ENCODE results near the gene CAPN11. TPM values are rescaled to one million over a fixed set of nuclear protein-coding genes. Genes with fewer than 3 reads are reported as not detected.

CAPN11 gene
- total RNA-seq, 1 experiment from 2014 or later = not detected

DNA sequence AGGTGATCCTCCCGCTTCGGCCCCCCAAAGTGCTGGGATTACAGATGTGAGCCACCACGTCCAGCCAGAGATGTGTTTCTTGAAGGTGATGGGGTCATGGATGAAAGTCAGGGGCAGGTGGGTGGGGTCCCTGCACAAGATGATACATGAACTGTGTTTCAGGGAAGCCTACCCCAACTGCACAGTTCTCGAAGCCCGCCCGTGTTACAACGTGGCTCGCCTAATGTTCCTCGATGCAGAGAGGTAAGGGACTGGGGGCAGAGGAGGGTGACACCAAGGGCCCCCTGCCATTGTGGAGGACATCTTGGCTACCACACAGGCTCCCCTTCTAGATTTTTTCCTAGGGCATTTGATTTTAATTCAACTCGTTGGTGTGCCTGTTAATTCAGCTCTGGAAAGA, 11.9 kb upstream of the CAPN11 start:
- Histone ChIP-seq H3K9me2 (ENCODE audit: insufficient read depth) (no peaks in the 10 kb centered on the region), H3K36me3 (ENCODE audit: control insufficient read depth in 1 of 2, insufficient read depth in 2 of 2, low read length in 2 of 2) (peaks cover 20 to 22% of the 10 kb centered on the region in 2 experiments; a peak in 3 of 4 replicates), H3K9me3 (ENCODE audit: control insufficient read depth in 1 of 2, insufficient read depth in 1 of 2, low read depth in 1 of 2, low read length in 2 of 2) (no peaks in the 10 kb centered on the region), H3K4me3 (replicated peaks in 1 of 2; ENCODE audit: low read depth in 1 of 2, low read length in 2 of 2) (no peak overlapping the region), H4K20me1 (ENCODE audit: insufficient read depth) (no peaks in the 10 kb centered on the region), H3K4me2 (ENCODE audit: low read length) (no peak overlapping the region), H3K9ac (ENCODE audit: low read length) (no peak overlapping the region), H3K79me2 (ENCODE audit: insufficient read depth, low read length) (no peaks in the 10 kb centered on the region), H3K27ac (ENCODE audit: low read depth, low read length) (no peak overlapping the region), H3K27me3 (ENCODE audit: insufficient read depth, low read length) (no peaks in the 10 kb centered on the region), H3K4me1 (ENCODE audit: control insufficient read depth in 1 of 2, insufficient read depth in 2 of 2, low read length in 2 of 2) (peaks cover 0 to 4% of the 10 kb centered on the region in 2 experiments; a peak in 1 of 4 replicates), H2AFZ (ENCODE audit: low read depth, low read length, poor library complexity, severe bottlenecking) (no peak overlapping the region)
- RAD21 ChIA-PET (ENCODE audit: low non-redundant PET in 1 of 2, low total read pairs in 2 of 2, uncharacterized antibody in 2 of 2, unreplicated experiment in 2 of 2) = no interaction called here
- POLR2A ChIA-PET = no interaction called here
- no TSS peak for BruUV-seq (replicated peaks)
- ATAC-seq (no peak), DNase-seq (ENCODE audit: low read depth, low spot score) (no peak)
- TF ChIP-seq REST (IDR thresholded peaks at IDR 0.05; ENCODE audit: low read depth) (no peak), EGR1 (IDR thresholded peaks at IDR 0.05; ENCODE audit: low read depth) (no peak), SRF (IDR thresholded peaks at IDR 0.05; ENCODE audit: low read depth) (no peak), TCF7L2 (IDR thresholded peaks at IDR 0.05; ENCODE audit: borderline replicate concordance, extremely low read depth, insufficient read depth, insufficient read length) (no peak), SP1 (IDR thresholded peaks at IDR 0.05; ENCODE audit: low read depth) (no peak), MAX (IDR thresholded peaks at IDR 0.05) (no peak), EZH2 (IDR thresholded peaks at IDR 0.05) (no peak), YY1 (IDR thresholded peaks at IDR 0.05; ENCODE audit: extremely low read depth, insufficient replicate concordance, low read depth, low read length) (no peak), CBX3 (IDR thresholded peaks at IDR 0.05; ENCODE audit: low read depth) (no peak), EZH2phosphoT487 (IDR thresholded peaks at IDR 0.05; ENCODE audit: borderline replicate concordance) (no peak), POLR2AphosphoS5 (IDR thresholded peaks at IDR 0.05; ENCODE audit: low read depth, low read length) (no peak), ZNF274 (IDR thresholded peaks at IDR 0.05; ENCODE audit: low read depth, low read length) (no peak), CEBPB (IDR thresholded peaks at IDR 0.05; ENCODE audit: low read depth) (no peak), RAD21 (IDR thresholded peaks at IDR 0.05; ENCODE audit: low read depth) (no peak)
- TF ChIP-seq, protein P1, sequence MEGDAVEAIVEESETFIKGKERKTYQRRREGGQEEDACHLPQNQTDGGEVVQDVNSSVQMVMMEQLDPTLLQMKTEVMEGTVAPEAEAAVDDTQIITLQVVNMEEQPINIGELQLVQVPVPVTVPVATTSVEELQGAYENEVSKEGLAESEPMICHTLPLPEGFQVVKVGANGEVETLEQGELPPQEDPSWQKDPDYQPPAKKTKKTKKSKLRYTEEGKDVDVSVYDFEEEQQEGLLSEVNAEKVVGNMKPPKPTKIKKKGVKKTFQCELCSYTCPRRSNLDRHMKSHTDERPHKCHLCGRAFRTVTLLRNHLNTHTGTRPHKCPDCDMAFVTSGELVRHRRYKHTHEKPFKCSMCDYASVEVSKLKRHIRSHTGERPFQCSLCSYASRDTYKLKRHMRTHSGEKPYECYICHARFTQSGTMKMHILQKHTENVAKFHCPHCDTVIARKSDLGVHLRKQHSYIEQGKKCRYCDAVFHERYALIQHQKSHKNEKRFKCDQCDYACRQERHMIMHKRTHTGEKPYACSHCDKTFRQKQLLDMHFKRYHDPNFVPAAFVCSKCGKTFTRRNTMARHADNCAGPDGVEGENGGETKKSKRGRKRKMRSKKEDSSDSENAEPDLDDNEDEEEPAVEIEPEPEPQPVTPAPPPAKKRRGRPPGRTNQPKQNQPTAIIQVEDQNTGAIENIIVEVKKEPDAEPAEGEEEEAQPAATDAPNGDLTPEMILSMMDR (IDR thresholded peaks at IDR 0.05 in 2 of 3, conservative IDR thresholded peaks at IDR 0.05 in 1 of 3; ENCODE audit: borderline replicate concordance in 1 of 3, insufficient read depth in 1 of 3, low read depth in 2 of 3, low read length in 2 of 3) = no peak
- CTCF ChIA-PET = no interaction called here
- intact Hi-C loops (cut with micrococcal nuclease) = no loop called here

Measured in HCT116 (cell line).